Activated T-helper 1 cell treated with Interleukin-2 at 50 U/mL for 16 hours (primary cell): ENCODE results near the gene ARVCF.
A peak's percentile ranks its signal among the peaks of the same experiment; 100 is the strongest.

Source experiments
- DNase-seq: peaks from one replicate; pipeline ENCODE4 v3.0.0-alpha.2; 2020; ENCODE audit warnings: low read depth

Gene ARVCF

GRCh38 chr22:20029550-20030225 is 13.1 kb upstream of the ARVCF start:
- no peak for DNase-seq

- no peak for DNase-seq
Measured at GRCh38 chr22:20028855-20029549, 12.4 kb upstream of the ARVCF start.

GRCh38 chr22:20027966-20028854 is 11.6 kb upstream of the ARVCF start:
- no peak for DNase-seq

- DNase-seq: no peak
Measured at GRCh38 chr22:20026996-20027601, 10.5 kb upstream of the ARVCF start.

- DNase-seq: no peak
Measured at GRCh38 chr22:20026204-20026908, 9.7 kb upstream of the ARVCF start.

GRCh38 chr22:20025401-20026203 is 9.0 kb upstream of the ARVCF start:
- DNase-seq: no peak

GRCh38 chr22:20024650-20025397 is 8.2 kb upstream of the ARVCF start:
- no peak for DNase-seq

- no peak for DNase-seq
Measured at GRCh38 chr22:20024225-20024624, 7.6 kb upstream of the ARVCF start.

GRCh38 chr22:20022978-20023613 is 6.5 kb upstream of the ARVCF start:
- DNase-seq: no peak

GRCh38 chr22:20022231-20022977 is 5.8 kb upstream of the ARVCF start:
- DNase-seq: no peak

GRCh38 chr22:20021196-20022181 is 4.9 kb upstream of the ARVCF start:
- DNase-seq: no peak

GRCh38 chr22:20020533-20021195 is 4.0 kb upstream of the ARVCF start, which contains the start of gene TANGO2:
TANGO2 (plus strand) TSS chr22:20021110; CDS start chr22:20036799, 15,689 bp downstream.
- DNase-seq: peak; percentile 96

GRCh38 chr22:20019661-20020532 is 3.3 kb upstream of the ARVCF start:
- DNase-seq: no peak

GRCh38 chr22:20018001-20018400 is 1.4 kb upstream of the ARVCF start:
- no peak for DNase-seq

- DNase-seq: no peak
Measured at GRCh38 chr22:20017622-20017958, 967 bp upstream of the ARVCF start.
